Panc1 (cell line): ENCODE results near the gene DCP2. TPM values are rescaled to one million over a fixed set of nuclear protein-coding genes. Genes with fewer than 3 reads are reported as not detected.

Experiments
- ATAC-seq: fragments of 200-7000 bp; cut with Tn5 transposase; 2 replicates; pipeline ENCODE4 v1.9.1; 2020; ENCODE audit warnings: mild to moderate bottlenecking, moderate library complexity
- BruUV-seq: library from RNA; stranded (reverse); fragments of 400-500 nt; replicated peaks from 2 replicates; lab custom pipeline; 2021; lab: Mats Ljungman, UMichigan
- CTCF ChIA-PET: fragments of 300-600 bp; sonication (Branson Sonifier 250); formaldehyde crosslinking; loops from one replicate; lab custom pipeline; 2022; ENCODE audit warnings: antibody characterized with exemption; lab: Charles Lee
- POLR2A ChIA-PET: fragments of 300-600 bp; sonication (Branson Sonifier 250); formaldehyde crosslinking; loops from one replicate; lab custom pipeline; 2022; ENCODE audit warnings: antibody characterized with exemption; lab: Charles Lee
- DNase-seq: peaks from one replicate; pipeline ENCODE4 v3.0.0-alpha.2; 2010; ENCODE audit warnings: low read depth, low spot score
- H3K27ac ChIP-seq: 2 replicates; pipeline ENCODE4 v1.5.1; 2011; ENCODE audit warnings: mild to moderate bottlenecking, low read length, inconsistent platforms
- H3K27me3 ChIP-seq: fragments of 200-500 bp; sonication (Bioruptor generic); 2 replicates; pipeline ENCODE4 v1.6.0; 2014; ENCODE audit warnings: low read length, inconsistent platforms; ENCODE audit not compliant: control insufficient read depth, insufficient read depth
- H3K36me3 ChIP-seq: fragments of 200-500 bp; sonication (Bioruptor generic); 2 replicates; pipeline ENCODE4 v1.5.1; 2014; ENCODE audit warnings: inconsistent platforms, mild to moderate bottlenecking, low read length, moderate library complexity; ENCODE audit not compliant: control insufficient read depth, insufficient read depth
- H3K4me1 ChIP-seq: 2 replicates; pipeline ENCODE4 v1.5.1; 2011; ENCODE audit warnings: inconsistent platforms, mild to moderate bottlenecking, low read length, moderate library complexity; ENCODE audit not compliant: control insufficient read depth, insufficient read depth
- H3K4me3 ChIP-seq, 2 experiments: 2 replicates each; pipeline ENCODE4 v1.5.1; 2011 to 2012; ENCODE audit warnings: low read depth in 2 of 2, low read length in 2 of 2, mild to moderate bottlenecking in 2 of 2, inconsistent platforms in 1 of 2, moderate library complexity in 1 of 2
- H3K9me3 ChIP-seq: fragments of 200-500 bp; sonication (Bioruptor generic); 2 replicates; pipeline ENCODE4 v1.5.1; 2014; ENCODE audit warnings: low read depth, mild to moderate bottlenecking, inconsistent platforms, low read length, moderate library complexity; ENCODE audit not compliant: control insufficient read depth, insufficient read depth
- CTCF ChIP-seq: fragments of 450-650 bp; IDR thresholded peaks from 2 replicates; pipeline ENCODE4 v1.5.1; 2017; ENCODE audit warnings: mild to moderate bottlenecking
- POLR2AphosphoS5 ChIP-seq: IDR thresholded peaks from 2 replicates; pipeline ENCODE4 v1.6.1; 2012; ENCODE audit warnings: mild to moderate bottlenecking, low read depth, low read length, moderate library complexity
- REST ChIP-seq, 2 experiments: IDR thresholded peaks; 2 replicates each; pipeline ENCODE4 v1.6.1; 2011 to 2012; ENCODE audit warnings: low read depth in 2 of 2, control low read depth in 1 of 2, low read length in 1 of 2, mild to moderate bottlenecking in 1 of 2, moderate library complexity in 1 of 2; ENCODE audit not compliant: insufficient read depth in 1 of 2
- SIN3A ChIP-seq: IDR thresholded peaks from 2 replicates; pipeline ENCODE4 v1.6.1; 2012; ENCODE audit warnings: low read depth, mild to moderate bottlenecking, low read length, moderate library complexity, borderline replicate concordance; ENCODE audit not compliant: insufficient read depth
- TCF7L2 ChIP-seq: IDR thresholded peaks from 2 replicates; pipeline ENCODE4 v1.6.1; 2011; ENCODE audit warnings: mild to moderate bottlenecking, low read depth, low read length, inconsistent platforms
- in situ Hi-C: cut with HindIII; loops from 2 replicates; pipeline ENCODE4 v1.10.0; 2016; ENCODE audit warnings: low sequenced_read_pairs, low pct_unique_long_range_greater_than_20kb
- intact Hi-C: fragments of 100-400 bp; cut with micrococcal nuclease; formaldehyde crosslinking; loops from one replicate; pipeline ENCODE4 v1.10.0; 2022; ENCODE audit not compliant: unreplicated experiment
- total RNA-seq: library from RNA; stranded (reverse); gene quantifications from one replicate; pipeline ENCODE4 v1.2.1, GENCODE V29; 2021; ENCODE audit not compliant: unreplicated experiment

The DCP2 gene
- total RNA-seq, 1 experiment from 2014 or later = 70.4 TPM

- in situ Hi-C loops = no loop called here
- intact Hi-C loops = no loop called here
- H3K27ac ChIP-seq = no peak overlapping the region
- no peaks in the 10 kb centered on the region for H3K9me3 ChIP-seq
- peaks cover 21% of the 10 kb centered on the region for H3K4me1 ChIP-seq
- H3K4me3 ChIP-seq = no peak overlapping the region
- H3K27me3 ChIP-seq = no peaks in the 10 kb centered on the region
- TF ChIP-seq CTCF (no peak), REST (IDR thresholded peaks at IDR 0.05; ENCODE audit: insufficient read depth in 1 of 2, low read depth in 2 of 2, low read length in 1 of 2) (no peak), TCF7L2 (no peak), SIN3A (no peak), POLR2AphosphoS5 (no peak)
- ChIA-PET CTCF (no interaction called here), POLR2A (interaction anchor here (0.5 kb wide), 1 partner anchor 15 kb away, joined by 3 read pairs; no protein-coding TSS in a partner anchor)
- no TSS peak for BruUV-seq
- H3K36me3 ChIP-seq = peaks cover 12% of the 10 kb centered on the region
- ATAC-seq = no peak
- DNase-seq = no peak
These were observed 47.6 kb downstream of the DCP2 start for GRCh38 chr5:113024076-113024697.

GRCh38 chr5:113025596-113025995 lies 49.0 kb downstream of the DCP2 start:
- BruUV-seq = no TSS peak
- H3K36me3 ChIP-seq = peaks cover 7% of the 10 kb centered on the region
- H3K27me3 ChIP-seq = no peaks in the 10 kb centered on the region
- no peaks in the 10 kb centered on the region for H3K9me3 ChIP-seq
- in situ Hi-C loops = no loop called here
- peaks cover 12% of the 10 kb centered on the region for H3K4me1 ChIP-seq
- DNase-seq (no peak), ATAC-seq (no peak)
- no peak for TF ChIP-seq POLR2AphosphoS5
- TF ChIP-seq SIN3A = no peak
- TF ChIP-seq TCF7L2 = no peak
- no peak for TF ChIP-seq REST (IDR thresholded peaks at IDR 0.05; ENCODE audit: insufficient read depth in 1 of 2, low read depth in 2 of 2, low read length in 1 of 2)
- TF ChIP-seq CTCF = no peak
- ChIA-PET POLR2A (interaction anchor here (0.7 kb wide), 1 partner anchor 49 kb away, joined by 7 read pairs; the partner anchor contains the start of gene DCP2), CTCF (no interaction called here)
- intact Hi-C loops = no loop called here
- no peak overlapping the region for H3K27ac ChIP-seq
- no peak overlapping the region for H3K4me3 ChIP-seq
